Right lobe of liver (tissue), 4 donors: Measurements from ENCODE around the gene MAGI1.

Experiments
- POLR2A ChIP-seq: fragments of 450-650 bp; IDR thresholded peaks from one replicate; pipeline ENCODE4 v1.6.1; 2017; ENCODE audit warnings: antibody characterized with exemption, mild to moderate bottlenecking
- TF ChIP-seq, protein P1 (sequence below), 4 donors: fragments of 200-600 bp in 3 of 4; fragments of 450-650 bp in 1 of 4; IDR thresholded peaks; one replicate each; pipeline versions ENCODE4 v1.5.1 to v1.8.0; 2016 to 2022; ENCODE audit warnings: antibody characterized with exemption in 4 of 4, mild to moderate bottlenecking in 2 of 4
- donor health status: DM: no; HTN: no; CAD: no.
- donor health status: DM: no; HTN: no; CAD: no.
- donor health status: DM: no; HTN: yes; CAD: no.

DNA sequence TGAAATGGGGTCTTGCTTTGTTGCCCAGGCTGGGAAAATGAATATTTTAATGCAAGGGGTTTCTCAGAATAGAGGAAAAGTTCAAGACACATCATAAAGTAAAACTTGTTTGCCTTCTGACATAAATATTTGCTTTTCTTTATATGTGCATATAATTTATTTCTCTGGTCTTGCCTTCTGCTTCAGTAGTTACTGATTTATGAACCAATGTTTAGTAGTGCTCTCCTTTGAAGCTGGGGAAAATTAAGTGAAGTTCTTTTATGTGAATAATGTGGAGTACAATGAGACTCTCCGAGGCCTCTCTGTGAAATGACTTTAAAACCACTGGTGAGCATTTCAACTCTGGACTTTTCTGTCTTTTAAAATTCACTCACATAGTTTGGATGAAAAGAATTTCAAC, 55.6 kb downstream of the MAGI1 start:
- TF ChIP-seq, protein P1, sequence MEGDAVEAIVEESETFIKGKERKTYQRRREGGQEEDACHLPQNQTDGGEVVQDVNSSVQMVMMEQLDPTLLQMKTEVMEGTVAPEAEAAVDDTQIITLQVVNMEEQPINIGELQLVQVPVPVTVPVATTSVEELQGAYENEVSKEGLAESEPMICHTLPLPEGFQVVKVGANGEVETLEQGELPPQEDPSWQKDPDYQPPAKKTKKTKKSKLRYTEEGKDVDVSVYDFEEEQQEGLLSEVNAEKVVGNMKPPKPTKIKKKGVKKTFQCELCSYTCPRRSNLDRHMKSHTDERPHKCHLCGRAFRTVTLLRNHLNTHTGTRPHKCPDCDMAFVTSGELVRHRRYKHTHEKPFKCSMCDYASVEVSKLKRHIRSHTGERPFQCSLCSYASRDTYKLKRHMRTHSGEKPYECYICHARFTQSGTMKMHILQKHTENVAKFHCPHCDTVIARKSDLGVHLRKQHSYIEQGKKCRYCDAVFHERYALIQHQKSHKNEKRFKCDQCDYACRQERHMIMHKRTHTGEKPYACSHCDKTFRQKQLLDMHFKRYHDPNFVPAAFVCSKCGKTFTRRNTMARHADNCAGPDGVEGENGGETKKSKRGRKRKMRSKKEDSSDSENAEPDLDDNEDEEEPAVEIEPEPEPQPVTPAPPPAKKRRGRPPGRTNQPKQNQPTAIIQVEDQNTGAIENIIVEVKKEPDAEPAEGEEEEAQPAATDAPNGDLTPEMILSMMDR (IDR thresholded peaks at IDR 0.05), result no peak
- no peak for TF ChIP-seq POLR2A
